Tibial artery (tissue), 4 donors: Measurements from ENCODE around the gene FAM171A1.

Source experiments
- DNase-seq, 2 donors: peaks; one replicate each; pipeline ENCODE4 v3.0.0-alpha.2; 2019
- H3K27ac ChIP-seq, 2 donors: fragments of 200-600 bp; sonication (generic) in 1 of 2; 1 replicate in 1 of 2; 2 replicates in 1 of 2; pipeline ENCODE4 v1.5.1; 2018 to 2019; ENCODE audit warnings: mild to moderate bottlenecking in 1 of 2
- H3K27me3 ChIP-seq, 2 donors: fragments of 200-600 bp; sonication (generic) in 1 of 2; one replicate each; pipeline versions ENCODE4 v1.5.1 to v1.6.0; 2016 to 2019
- H3K36me3 ChIP-seq, 3 donors: fragments of 200-600 bp; sonication (generic) in 2 of 3; one replicate each; pipeline ENCODE4 v1.5.1; 2016 to 2019; ENCODE audit warnings: mild to moderate bottlenecking in 2 of 3
- H3K4me1 ChIP-seq, 4 donors: fragments of 200-600 bp; sonication (generic) in 2 of 4; 1 replicate in 3 of 4; 2 replicates in 1 of 4; pipeline ENCODE4 v1.5.1; 2016 to 2019
- H3K4me3 ChIP-seq, 2 donors: fragments of 200-600 bp; sonication (generic) in 1 of 2; 1 replicate in 1 of 2; 2 replicates in 1 of 2; pipeline ENCODE4 v1.5.1; 2018 to 2019; ENCODE audit warnings: mild to moderate bottlenecking in 2 of 2
- H3K9me3 ChIP-seq, 3 donors: fragments of 200-600 bp; sonication (generic) in 1 of 3; one replicate each; pipeline ENCODE4 v1.5.1; 2016 to 2019
- intact Hi-C: fragments of 100-400 bp; cut with DNase I; formaldehyde crosslinking; loops from one replicate; pipeline ENCODE4 v1.15.0; 2023; ENCODE audit warnings: low total_unique reads
- TF ChIP-seq, protein P1 (sequence below), 2 experiments: fragments of 200-600 bp in 1 of 2; fragments of 450-650 bp in 1 of 2; IDR thresholded peaks; one replicate each; pipeline ENCODE4 v1.5.1; 2017 to 2019; ENCODE audit warnings: antibody characterized with exemption in 2 of 2, mild to moderate bottlenecking in 1 of 2, moderate library complexity in 1 of 2

The FAM171A1 gene

DNA sequence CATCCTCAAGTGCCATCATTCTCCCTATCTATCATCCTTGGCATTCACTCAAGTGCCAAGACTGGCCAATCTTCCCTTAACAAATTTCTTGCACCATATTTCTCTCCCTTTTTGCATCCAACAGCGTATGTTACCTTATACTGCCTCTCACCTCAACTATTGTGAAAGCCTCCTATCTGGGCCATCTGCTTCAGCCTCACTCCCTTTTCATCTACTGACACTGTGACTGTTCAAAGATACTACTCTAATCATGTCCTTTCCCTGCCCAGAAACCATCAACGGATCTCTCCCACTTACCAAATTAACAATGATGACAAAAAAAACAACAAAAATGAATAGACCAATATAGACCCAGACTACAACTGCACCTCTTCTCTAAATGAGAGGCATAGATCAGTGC is 112.0 kb downstream of the FAM171A1 start:
- H3K9me3 ChIP-seq, result no peaks in the 10 kb centered on the region
- intact Hi-C loops, result no loop called here

DNA sequence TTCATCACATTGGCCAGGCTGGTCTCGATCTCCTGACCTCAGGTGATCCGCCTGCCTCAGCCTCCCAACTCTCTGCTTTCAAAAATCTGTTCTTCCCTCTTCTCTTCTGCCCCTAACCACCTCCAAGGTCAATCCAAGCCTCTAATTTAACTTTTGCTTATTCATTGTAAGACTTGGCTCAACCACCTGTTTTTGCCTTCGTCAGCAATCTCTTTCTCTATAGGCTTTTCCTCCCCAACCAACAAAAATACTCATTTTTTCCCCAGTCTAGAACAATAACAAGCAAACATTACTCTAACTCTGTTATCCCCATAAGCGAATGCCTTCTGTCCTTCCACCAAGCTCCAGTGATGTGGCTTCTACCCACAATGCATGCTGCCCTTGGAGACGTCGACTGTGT is 112.8 kb downstream of the FAM171A1 start:
- Histone ChIP-seq H3K27me3 (no peaks in the 10 kb centered on the region), H3K9me3 (no peaks in the 10 kb centered on the region), H3K27ac (no peak overlapping the region), H3K4me1 (peaks cover 0 to 6% (median 0%) of the 10 kb centered on the region in 4 donors), H3K36me3 (no peaks in the 10 kb centered on the region), H3K4me3 (no peak overlapping the region)
- TF ChIP-seq, protein P1, sequence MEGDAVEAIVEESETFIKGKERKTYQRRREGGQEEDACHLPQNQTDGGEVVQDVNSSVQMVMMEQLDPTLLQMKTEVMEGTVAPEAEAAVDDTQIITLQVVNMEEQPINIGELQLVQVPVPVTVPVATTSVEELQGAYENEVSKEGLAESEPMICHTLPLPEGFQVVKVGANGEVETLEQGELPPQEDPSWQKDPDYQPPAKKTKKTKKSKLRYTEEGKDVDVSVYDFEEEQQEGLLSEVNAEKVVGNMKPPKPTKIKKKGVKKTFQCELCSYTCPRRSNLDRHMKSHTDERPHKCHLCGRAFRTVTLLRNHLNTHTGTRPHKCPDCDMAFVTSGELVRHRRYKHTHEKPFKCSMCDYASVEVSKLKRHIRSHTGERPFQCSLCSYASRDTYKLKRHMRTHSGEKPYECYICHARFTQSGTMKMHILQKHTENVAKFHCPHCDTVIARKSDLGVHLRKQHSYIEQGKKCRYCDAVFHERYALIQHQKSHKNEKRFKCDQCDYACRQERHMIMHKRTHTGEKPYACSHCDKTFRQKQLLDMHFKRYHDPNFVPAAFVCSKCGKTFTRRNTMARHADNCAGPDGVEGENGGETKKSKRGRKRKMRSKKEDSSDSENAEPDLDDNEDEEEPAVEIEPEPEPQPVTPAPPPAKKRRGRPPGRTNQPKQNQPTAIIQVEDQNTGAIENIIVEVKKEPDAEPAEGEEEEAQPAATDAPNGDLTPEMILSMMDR (IDR thresholded peaks at IDR 0.05), result no peak
- no peak for DNase-seq
- intact Hi-C loops, result no loop called here

More for the DNA sequence above, 112.0 kb downstream of the FAM171A1 start:
- Histone ChIP-seq H3K4me1 (peaks cover 0 to 6% (median 0%) of the 10 kb centered on the region in 4 donors), H3K27me3 (no peaks in the 10 kb centered on the region), H3K36me3 (no peaks in the 10 kb centered on the region), H3K4me3 (no peak overlapping the region), H3K27ac (no peak overlapping the region)
- TF ChIP-seq, protein P1 (IDR thresholded peaks at IDR 0.05), result no peak
- DNase-seq, result no peak

DNA sequence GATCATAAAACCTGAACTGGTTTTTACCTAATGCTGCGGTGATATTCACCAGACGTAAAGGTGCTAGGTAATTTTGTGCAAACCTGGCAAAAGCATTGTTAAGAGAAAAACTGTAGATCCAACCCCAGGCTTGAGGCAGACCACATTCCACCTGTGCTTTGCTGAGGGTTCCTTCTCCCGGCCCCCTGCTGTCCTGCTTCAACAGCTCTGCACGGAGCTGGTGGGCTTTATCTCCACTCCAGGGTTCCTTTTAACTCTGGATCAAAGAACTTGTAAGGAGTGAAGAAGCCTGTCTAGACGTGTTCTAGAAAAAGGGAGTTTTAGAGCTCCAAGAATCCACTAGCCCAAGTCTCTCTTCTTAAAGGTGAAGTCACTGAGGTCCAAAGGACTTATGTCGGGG is 115.1 kb downstream of the FAM171A1 start:
- H3K4me3 ChIP-seq, result no peak overlapping the region
- intact Hi-C loops, result no loop called here
- no peaks in the 10 kb centered on the region for H3K36me3 ChIP-seq
- no peak for DNase-seq
- H3K27me3 ChIP-seq, result no peaks in the 10 kb centered on the region
- no peaks in the 10 kb centered on the region for H3K4me1 ChIP-seq
- TF ChIP-seq, protein P1 (IDR thresholded peaks at IDR 0.05), result no peak
- H3K27ac ChIP-seq, result no peak overlapping the region
- H3K9me3 ChIP-seq, result no peaks in the 10 kb centered on the region

DNA sequence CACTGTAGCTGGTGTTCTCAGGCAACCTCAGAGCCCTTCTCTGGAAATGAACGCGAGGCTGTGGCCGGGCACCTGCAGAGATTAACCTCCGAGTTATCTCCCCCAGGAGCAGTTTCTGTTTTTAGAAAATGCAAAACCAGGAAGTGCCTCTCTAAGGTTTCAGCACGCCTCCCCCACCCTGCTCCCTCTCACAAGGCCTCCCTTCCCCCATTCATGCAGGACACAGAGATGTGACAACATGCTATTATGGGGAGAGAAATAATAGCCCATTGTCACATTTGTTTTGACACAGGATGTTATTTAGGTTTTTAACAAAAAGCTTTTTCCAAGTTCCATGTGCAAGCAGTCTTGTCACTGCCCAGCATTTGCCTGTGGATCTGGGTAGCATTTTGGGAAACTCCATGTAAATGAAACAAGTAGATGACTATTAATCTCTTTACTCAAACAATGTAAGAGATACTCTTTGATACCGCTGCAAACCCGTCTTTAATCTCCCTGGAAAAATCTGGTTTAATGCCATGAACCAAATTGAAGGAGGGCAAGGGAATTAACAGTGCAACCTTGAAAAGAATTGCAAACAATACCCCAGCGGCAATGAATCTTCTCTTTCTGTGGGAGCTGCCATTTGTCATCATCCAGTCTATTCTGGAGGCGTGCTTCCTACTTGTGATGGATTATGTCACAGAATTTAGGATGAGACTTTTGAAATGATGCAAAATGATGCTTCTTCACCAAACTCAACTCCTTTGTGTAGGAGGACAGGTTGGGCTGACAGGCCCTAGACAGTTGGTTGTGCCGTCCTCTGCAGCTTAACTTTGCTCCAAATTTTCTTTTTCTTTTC is 116.1 kb downstream of the FAM171A1 start:
- H3K27ac ChIP-seq, result no peak overlapping the region
- H3K4me3 ChIP-seq, result no peak overlapping the region
- H3K9me3 ChIP-seq, result no peaks in the 10 kb centered on the region
- no peak for DNase-seq
- no peaks in the 10 kb centered on the region for H3K4me1 ChIP-seq
- no peaks in the 10 kb centered on the region for H3K27me3 ChIP-seq
- H3K36me3 ChIP-seq, result no peaks in the 10 kb centered on the region
- intact Hi-C loops, result no loop called here
- TF ChIP-seq, protein P1 (IDR thresholded peaks at IDR 0.05), result no peak

DNA sequence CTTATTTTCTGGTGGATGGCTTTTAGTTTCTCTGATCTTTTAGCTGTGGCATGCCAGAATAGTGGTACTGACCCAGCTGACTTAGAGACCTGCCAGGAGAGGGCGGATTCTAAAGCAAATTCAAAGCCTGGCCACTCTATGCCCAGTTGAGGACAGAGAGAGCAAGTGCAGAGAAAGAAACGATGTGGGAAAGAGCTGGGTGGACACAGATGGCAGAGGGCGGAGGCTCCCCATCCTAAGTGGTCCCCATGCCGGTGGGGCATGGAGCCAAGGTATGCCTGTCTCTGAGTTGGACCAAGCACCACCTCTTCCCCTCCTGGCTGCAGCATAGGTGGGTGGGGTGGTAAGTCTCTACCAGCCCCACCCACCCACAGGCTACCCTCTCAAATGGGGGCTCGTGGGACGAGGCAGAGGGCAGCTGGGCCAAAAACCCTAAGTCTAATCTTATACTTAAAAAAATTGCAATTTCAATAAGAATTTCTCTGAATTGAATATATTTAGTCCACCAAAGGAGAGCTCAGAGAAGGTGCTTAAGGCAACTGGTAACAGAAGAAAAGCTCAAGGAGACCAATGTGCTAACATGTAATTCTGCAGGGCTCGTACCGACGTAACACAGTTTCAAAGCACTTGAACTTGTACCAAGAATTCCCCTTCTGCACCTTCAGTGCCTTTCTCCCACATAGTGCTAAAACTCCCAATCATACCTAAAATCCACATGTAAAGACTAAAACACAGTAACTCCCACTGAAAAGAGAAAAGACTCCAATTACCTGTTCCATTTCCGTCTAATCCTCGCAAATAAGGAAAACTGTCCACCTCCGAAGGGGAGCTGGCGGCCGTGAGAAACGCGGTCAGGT is 116.9 kb downstream of the FAM171A1 start:
- Histone ChIP-seq H3K27ac (no peak overlapping the region), H3K36me3 (no peaks in the 10 kb centered on the region), H3K9me3 (no peaks in the 10 kb centered on the region), H3K4me1 (no peaks in the 10 kb centered on the region), H3K27me3 (no peaks in the 10 kb centered on the region), H3K4me3 (no peak overlapping the region)
- intact Hi-C loops, result no loop called here
- TF ChIP-seq, protein P1 (IDR thresholded peaks at IDR 0.05), result no peak
- DNase-seq, result no peak
